Transverse colon (tissue), 4 donors: Measurements from ENCODE around the gene HTT-AS.

Source experiments
- POLR2AphosphoS5 ChIP-seq, 3 donors: sonication (generic); formaldehyde crosslinking; IDR thresholded peaks; one replicate each; pipeline ENCODE4 v1.6.1; 2016; ENCODE audit warnings: antibody characterized with exemption in 3 of 3
- TF ChIP-seq, protein P1 (sequence below), 5 experiments: fragments of 200-600 bp in 3 of 5; fragments of 450-650 bp in 2 of 5; sonication (generic) in 3 of 5; IDR thresholded peaks; 1 replicate in 2 of 5; 2 replicates in 3 of 5; pipeline ENCODE4 v1.5.1; 2016 to 2017; ENCODE audit warnings: antibody characterized with exemption in 5 of 5, inconsistent platforms in 3 of 5, mild to moderate bottlenecking in 2 of 5, moderate library complexity in 1 of 5

DNA sequence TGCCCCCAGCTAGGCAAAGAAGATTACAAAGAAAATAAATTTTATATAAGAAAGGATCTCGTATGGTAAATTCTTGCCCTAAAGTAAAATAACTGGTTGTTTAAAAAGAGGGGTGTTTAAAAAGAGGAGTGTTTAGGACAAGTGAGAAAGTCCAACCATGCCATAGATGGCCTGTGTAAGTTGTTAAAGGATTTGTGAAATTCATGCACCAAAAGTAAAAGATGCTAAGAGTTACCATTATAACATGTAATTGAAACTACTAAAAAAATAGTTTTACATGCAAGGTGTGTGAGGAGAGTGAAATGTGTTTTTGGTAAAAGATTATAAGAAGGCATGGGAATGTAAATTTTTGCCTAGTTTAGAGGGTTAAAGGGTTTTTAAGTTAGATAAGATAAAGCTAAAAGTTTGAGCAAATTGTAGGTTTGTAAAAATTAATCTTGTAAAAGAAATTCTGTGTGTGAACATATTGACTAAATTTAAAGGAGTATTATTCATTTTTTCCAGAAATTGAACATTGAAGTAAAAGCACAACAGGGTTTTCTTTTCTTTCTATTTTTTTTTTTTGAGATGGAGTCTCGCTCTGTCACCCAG lies 20.1 kb downstream of the HTT-AS start:
- TF ChIP-seq, protein P1, sequence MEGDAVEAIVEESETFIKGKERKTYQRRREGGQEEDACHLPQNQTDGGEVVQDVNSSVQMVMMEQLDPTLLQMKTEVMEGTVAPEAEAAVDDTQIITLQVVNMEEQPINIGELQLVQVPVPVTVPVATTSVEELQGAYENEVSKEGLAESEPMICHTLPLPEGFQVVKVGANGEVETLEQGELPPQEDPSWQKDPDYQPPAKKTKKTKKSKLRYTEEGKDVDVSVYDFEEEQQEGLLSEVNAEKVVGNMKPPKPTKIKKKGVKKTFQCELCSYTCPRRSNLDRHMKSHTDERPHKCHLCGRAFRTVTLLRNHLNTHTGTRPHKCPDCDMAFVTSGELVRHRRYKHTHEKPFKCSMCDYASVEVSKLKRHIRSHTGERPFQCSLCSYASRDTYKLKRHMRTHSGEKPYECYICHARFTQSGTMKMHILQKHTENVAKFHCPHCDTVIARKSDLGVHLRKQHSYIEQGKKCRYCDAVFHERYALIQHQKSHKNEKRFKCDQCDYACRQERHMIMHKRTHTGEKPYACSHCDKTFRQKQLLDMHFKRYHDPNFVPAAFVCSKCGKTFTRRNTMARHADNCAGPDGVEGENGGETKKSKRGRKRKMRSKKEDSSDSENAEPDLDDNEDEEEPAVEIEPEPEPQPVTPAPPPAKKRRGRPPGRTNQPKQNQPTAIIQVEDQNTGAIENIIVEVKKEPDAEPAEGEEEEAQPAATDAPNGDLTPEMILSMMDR (IDR thresholded peaks at IDR 0.05) = no peak
- no peak for TF ChIP-seq POLR2AphosphoS5 (IDR thresholded peaks at IDR 0.05)
